ENCODE measurements around the gene SEC24B.
"Not testable (repeated sequence)": the region's sequence is repeated elsewhere in the genome, so short reads cannot be mapped to it uniquely, and the experiment has no call there.

Gene SEC24B

DNA sequence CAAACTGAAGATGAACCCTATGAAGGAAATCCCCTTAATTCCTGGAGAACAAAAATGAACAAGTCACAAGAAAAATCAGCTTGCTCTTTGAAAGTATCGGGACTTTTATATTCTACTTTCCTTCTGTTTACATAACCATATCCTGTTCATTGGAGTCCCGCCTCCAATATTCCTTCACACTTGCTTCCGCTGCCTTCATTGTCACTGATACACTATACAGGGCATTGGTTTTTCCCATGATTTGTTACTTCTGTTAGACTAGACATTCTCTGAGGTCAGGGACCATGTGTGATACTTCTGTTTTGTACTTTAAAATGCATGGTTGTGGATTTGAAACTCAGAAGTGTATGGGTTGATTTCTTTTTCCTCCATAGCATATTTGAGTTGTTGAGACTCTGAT, 145.2 kb downstream of the SEC24B start:
- DNase-seq (ENCODE audit: low read depth): no peak

DNA sequence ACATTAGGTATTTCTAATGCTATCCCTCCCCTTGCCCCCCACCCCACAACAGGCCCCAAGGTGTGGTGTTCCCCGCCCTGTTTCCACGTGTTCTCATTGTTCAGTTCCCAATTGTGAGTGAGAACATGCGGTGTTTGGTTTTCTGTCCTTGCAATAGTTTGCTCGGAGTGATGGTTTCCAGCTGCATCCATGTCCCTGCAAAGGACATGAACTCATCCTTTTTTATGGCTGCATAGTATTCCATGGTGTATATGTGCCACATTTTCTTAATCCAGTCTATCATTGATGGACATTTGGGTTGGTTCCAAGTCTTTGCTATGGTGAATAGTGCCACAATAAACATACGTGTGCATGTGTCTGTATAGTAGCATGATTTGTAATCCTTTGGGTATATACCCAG, 146.4 kb downstream of the SEC24B start:
- DNase-seq (ENCODE audit: low read depth): not testable (repeated sequence)

DNA sequence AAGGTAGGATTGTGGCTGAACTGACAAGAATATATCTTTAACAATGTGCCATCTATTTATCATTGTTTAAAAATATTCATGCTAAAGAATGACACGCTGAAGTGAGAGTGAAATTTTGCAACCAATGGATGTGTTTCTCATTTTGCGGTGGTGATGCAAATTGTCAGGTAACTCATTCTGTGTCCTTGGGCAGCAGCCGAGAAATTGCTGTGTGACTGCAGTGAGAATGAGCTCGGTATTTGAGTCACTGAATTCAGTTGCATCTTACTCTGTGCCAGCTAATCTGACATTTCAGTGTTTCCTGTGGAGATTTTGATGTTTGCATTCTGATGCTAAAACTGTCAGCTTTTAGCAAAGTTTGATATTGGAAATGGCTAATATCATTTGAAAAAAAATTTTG, 154.6 kb downstream of the SEC24B start:
- no peak for DNase-seq (ENCODE audit: low read depth)

- DNase-seq (ENCODE audit: low read depth): no peak
Observed at GRCh38 chr4:109589119-109589518, 155.5 kb downstream of the SEC24B start.

DNA sequence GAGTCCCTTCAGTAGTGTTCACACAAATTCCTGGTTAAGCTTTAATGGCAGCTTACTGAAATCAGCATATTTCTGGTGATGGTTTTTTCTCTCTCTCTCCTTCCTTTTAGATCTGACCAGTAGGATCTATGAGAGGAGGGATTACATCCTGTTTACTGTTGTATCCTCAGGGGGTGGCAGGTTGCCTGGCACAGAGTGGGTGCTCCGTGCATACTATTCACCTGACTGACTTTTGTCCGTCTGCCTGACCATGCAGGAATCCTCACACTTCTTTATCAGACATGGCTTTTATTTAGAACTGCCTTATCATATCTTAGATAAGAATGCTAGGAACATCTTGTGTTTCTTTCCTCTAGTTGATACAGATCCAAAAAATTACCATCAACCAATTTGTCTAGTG, 156.0 kb downstream of the SEC24B start:
- no peak for DNase-seq (ENCODE audit: low read depth)
